GM18858 (cell line): Measurements from ENCODE around the gene PIK3C2G.

ENCODE experiments used
- ATAC-seq: cut with Tn5 transposase; IDR thresholded peaks from one replicate; pipeline ENCODE4 v1.9.1; 2021; ENCODE audit not compliant: unreplicated experiment

The PIK3C2G gene

GRCh38 chr12:18696971-18697602 is 435.8 kb downstream of the PIK3C2G start:
- ATAC-seq: no peak
